Heart right ventricle (tissue), 16 donors: ENCODE results near the gene MTHFD1L. TPM values are rescaled to one million over a fixed set of nuclear protein-coding genes. Genes with fewer than 3 reads are reported as not detected.

Experiments used
- ATAC-seq, 8 donors: fragments of 200-7000 bp; cut with Tn5 transposase; one replicate each; pipeline ENCODE4 v1.9.1; 2020; ENCODE audit warnings: mild to moderate bottlenecking in 8 of 8, moderate library complexity in 8 of 8, moderate number of reproducible peaks in 1 of 8
- DNase-seq, 2 donors: peaks; one replicate each; pipeline ENCODE4 v3.0.0-alpha.2; 2020
- H3K27ac ChIP-seq, 10 donors: fragments of 200-600 bp; sonication (generic) in 2 of 10; one replicate each; pipeline versions ENCODE4 v1.5.0 to v1.8.0; 2020 to 2022; ENCODE audit warnings: mild to moderate bottlenecking in 3 of 10
- H3K27me3 ChIP-seq, 7 donors: fragments of 200-600 bp; one replicate each; pipeline ENCODE4 v1.8.0; 2021 to 2022; ENCODE audit warnings: mild to moderate bottlenecking in 2 of 7
- H3K36me3 ChIP-seq, 9 donors: fragments of 200-600 bp; sonication (generic) in 1 of 9; one replicate each; pipeline versions ENCODE4 v1.5.0 to v1.8.0; 2020 to 2022; ENCODE audit warnings: mild to moderate bottlenecking in 2 of 9
- H3K4me1 ChIP-seq, 9 donors: fragments of 200-600 bp; sonication (generic) in 1 of 9; one replicate each; pipeline versions ENCODE4 v1.5.0 to v1.8.0; 2020 to 2022; ENCODE audit warnings: mild to moderate bottlenecking in 4 of 9
- H3K4me3 ChIP-seq, 10 donors: fragments of 200-600 bp; sonication (generic) in 2 of 10; one replicate each; pipeline versions ENCODE4 v1.5.0 to v1.8.0; 2020 to 2022; ENCODE audit warnings: mild to moderate bottlenecking in 7 of 10, moderate library complexity in 2 of 10
- H3K9me3 ChIP-seq, 11 donors: fragments of 200-600 bp in 10 of 11; sonication (generic) in 2 of 11; one replicate each; pipeline versions ENCODE4 v1.5.0 to v1.8.0; 2013 to 2022; ENCODE audit warnings: mild to moderate bottlenecking in 2 of 11, control low read depth in 1 of 11, moderate library complexity in 1 of 11
- WGBS, 2 donors: extraction: QIAGEN DNeasy Blood & Tissue Kit; methylation state at CpG; one replicate each; pipeline ENCODE4 v1.1.7; 2013; ENCODE audit warnings: inconsistent platforms in 1 of 2; 5-methylcytosine and 5-hydroxymethylcytosine counted together
- intact Hi-C, 10 donors: fragments of 100-400 bp; cut with DNase I; formaldehyde crosslinking; loops; one replicate each; pipeline versions ENCODE4 v1.11.1 to v1.14.2; 2022
- polyA plus RNA-seq, 2 donors: library from polyadenylated mRNA; stranded (reverse); fragments of 200-250 nt; gene quantifications; one replicate each; pipeline ENCODE4 v1.2.3, GENCODE V29; 2013
- total RNA-seq, 10 donors: library from RNA; stranded (reverse); fragmentation: NEBNext Ultra II Directional in 3 of 10; extraction: Animal tissue kit (Norgen Biotek cat#: 25700) in 3 of 10; gene quantifications; one replicate each; pipeline versions ENCODE4 v1.2.1 to v1.2.4, GENCODE V29; 2021 to 2023
- TF ChIP-seq, protein P1 (sequence below), 9 donors: fragments of 200-600 bp; sonication (generic) in 2 of 9; IDR thresholded peaks; one replicate each; pipeline versions ENCODE4 v1.5.0 to v1.8.0; 2021 to 2022; ENCODE audit warnings: antibody characterized with exemption in 9 of 9, mild to moderate bottlenecking in 5 of 9, moderate library complexity in 1 of 9
- donor health status: Arrhythmogenic right ventricular cardiomyopathy.
- donor health status: ischemic (EF 13 %, LVEDD 7.1; RV severe dilation, severe dysfunction).
- donor health status: healthy with polysubstance abuse.
- donor health status: DM: no; HTN: yes; CAD: no.
- donor health status: DM: no; HTN: no; CAD: no.
- donor health status: ischemic (EF 25% LVEDD 6.9; RV normal size, moderate dysfunction).
- donor health status: ischemic (EF 25% LVEDD 5.7; RV mildly dilated, moderate dysfunction).
- donor health status: healthy.
- donor health status: DM: yes; HTN: yes; CAD: no.
- donor health status: Ischemic cardiomyopathy.
- donor health status: ischemic (EF 35%, LVEDD 5.7; RV mildly dilated, moderate dysfunction).
- donor health status: nonischemic (EF 11% LVEDD 7.7; RV severe dilation, severe dysfunction).
- donor health status: DM: yes; HTN: yes; CAD: no.
- donor health status: PGD.
- donor health status: ischemic (EF 29% LVEDD 5.4; RV normal size, mild dysfunction).
- donor health status: nonischemic (EF 23%, LVEDD 6.1; RV moderate dilation, normal function).

MTHFD1L gene
- total and polyA plus RNA-seq, 12 donors: 1.2 to 10.8 (median 3.8) TPM

GRCh38 chr6:151147118-151147832 lies 281.8 kb downstream of the MTHFD1L start:
- H3K9me3 ChIP-seq: peaks cover 0 to 7% (median 0%) of the 10 kb centered on the region in 11 donors
- no peak overlapping the region for H3K4me3 ChIP-seq
- ATAC-seq (peak in 6 of 8 donors; percentile 14 to 83 (median 43)), DNase-seq (no peak)
- TF ChIP-seq, protein P1, sequence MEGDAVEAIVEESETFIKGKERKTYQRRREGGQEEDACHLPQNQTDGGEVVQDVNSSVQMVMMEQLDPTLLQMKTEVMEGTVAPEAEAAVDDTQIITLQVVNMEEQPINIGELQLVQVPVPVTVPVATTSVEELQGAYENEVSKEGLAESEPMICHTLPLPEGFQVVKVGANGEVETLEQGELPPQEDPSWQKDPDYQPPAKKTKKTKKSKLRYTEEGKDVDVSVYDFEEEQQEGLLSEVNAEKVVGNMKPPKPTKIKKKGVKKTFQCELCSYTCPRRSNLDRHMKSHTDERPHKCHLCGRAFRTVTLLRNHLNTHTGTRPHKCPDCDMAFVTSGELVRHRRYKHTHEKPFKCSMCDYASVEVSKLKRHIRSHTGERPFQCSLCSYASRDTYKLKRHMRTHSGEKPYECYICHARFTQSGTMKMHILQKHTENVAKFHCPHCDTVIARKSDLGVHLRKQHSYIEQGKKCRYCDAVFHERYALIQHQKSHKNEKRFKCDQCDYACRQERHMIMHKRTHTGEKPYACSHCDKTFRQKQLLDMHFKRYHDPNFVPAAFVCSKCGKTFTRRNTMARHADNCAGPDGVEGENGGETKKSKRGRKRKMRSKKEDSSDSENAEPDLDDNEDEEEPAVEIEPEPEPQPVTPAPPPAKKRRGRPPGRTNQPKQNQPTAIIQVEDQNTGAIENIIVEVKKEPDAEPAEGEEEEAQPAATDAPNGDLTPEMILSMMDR (IDR thresholded peaks at IDR 0.05): no peak
- H3K36me3 ChIP-seq: no peaks in the 10 kb centered on the region
- peak overlapping the region in 1 of 10 donors; percentile 6 for H3K27ac ChIP-seq
- peaks cover 0 to 29% (median 9%) of the 10 kb centered on the region in 9 donors for H3K4me1 ChIP-seq
- intact Hi-C loops: no loop called here
- WGBS, 2 donors: 71 to 77% methylated on average over 14 of the region's 14 CpGs
- H3K27me3 ChIP-seq: no peaks in the 10 kb centered on the region

DNA sequence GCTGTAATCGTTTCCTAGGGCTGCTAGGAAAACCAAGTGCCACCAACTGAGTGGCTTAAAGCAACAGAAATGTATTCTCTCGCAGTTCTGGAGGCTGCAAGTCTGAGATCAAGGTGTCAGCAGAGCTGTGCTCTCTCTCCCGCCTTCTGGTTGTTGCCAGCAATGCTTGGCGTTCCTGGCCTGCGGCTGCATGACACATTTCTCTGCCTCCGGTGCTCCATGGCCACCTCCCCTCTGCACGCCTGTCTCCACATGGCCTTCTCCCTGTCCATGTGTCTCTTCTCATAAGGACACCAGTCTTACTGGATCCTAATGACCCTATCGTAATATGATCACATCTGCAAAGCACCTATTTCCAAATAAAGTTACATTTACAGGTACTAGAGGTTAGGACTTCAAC lies 282.6 kb downstream of the MTHFD1L start:
- WGBS, 2 donors: 47 to 59% methylated on average over 8 of the region's 8 CpGs
- no peak overlapping the region for H3K4me3 ChIP-seq
- TF ChIP-seq, protein P1 (IDR thresholded peaks at IDR 0.05): no peak
- intact Hi-C loops: no loop called here
- peaks cover 0 to 20% (median 9%) of the 10 kb centered on the region in 9 donors for H3K4me1 ChIP-seq
- H3K27me3 ChIP-seq: no peaks in the 10 kb centered on the region
- H3K27ac ChIP-seq: no peak overlapping the region
- ATAC-seq (peak in 7 of 8 donors; percentile 60 to 81 (median 70)), DNase-seq (peak; percentile 14 to 36)
- peaks cover 0 to 7% (median 0%) of the 10 kb centered on the region in 11 donors for H3K9me3 ChIP-seq
- H3K36me3 ChIP-seq: no peaks in the 10 kb centered on the region

- TF ChIP-seq, protein P1 (IDR thresholded peaks at IDR 0.05): no peak
- 95 to 100% methylated on average over 3 of the region's 3 CpGs for WGBS, 2 donors
- no peak for ATAC-seq
These were observed 284.3 kb downstream of the MTHFD1L start for GRCh38 chr6:151149793-151150192.

More at GRCh38 chr6:151149793-151150192, 284.3 kb downstream of the MTHFD1L start:
- Histone ChIP-seq H3K4me1 (peaks cover 0 to 16% (median 7%) of the 10 kb centered on the region in 9 donors), H3K27ac (no peak overlapping the region), H3K9me3 (peaks cover 0 to 7% (median 0%) of the 10 kb centered on the region in 11 donors), H3K4me3 (no peak overlapping the region), H3K27me3 (no peaks in the 10 kb centered on the region), H3K36me3 (no peaks in the 10 kb centered on the region)
- intact Hi-C loops: no loop called here
- no peak for DNase-seq
